ENCODE results near the gene ZNF654.

Gene ZNF654

DNA sequence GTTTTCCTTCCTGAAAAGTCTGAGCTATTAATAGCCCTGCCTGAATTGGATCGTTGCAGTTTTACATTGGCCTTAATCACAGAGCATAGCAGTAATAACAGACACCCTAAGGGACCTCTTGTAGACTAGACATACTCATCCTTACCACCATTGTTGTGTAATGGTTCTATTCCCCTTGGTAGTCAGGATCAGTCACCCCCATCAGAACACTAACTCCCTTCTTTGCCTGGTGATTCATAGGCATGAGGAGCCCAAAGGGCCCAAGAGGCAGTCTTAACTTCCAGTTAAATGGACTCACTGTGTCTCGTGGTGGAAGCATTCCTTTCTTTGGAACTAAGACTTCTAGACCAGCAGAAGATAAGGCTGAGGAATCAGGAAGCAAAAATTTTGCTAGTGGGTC, 20.5 kb upstream of the ZNF654 start:
- no peaks in the 10 kb centered on the region for H3K9me3 Mint-ChIP-seq
- H3K36me3 Mint-ChIP-seq (ENCODE audit: low read depth): no peaks in the 10 kb centered on the region
- no peak overlapping the region for H3K4me3 Mint-ChIP-seq
- peaks cover 10% of the 10 kb centered on the region for H3K4me1 Mint-ChIP-seq (ENCODE audit: low read depth)
- H3K27me3 Mint-ChIP-seq (ENCODE audit: low read depth): no peaks in the 10 kb centered on the region
- no peak overlapping the region for H3K27ac Mint-ChIP-seq

DNA sequence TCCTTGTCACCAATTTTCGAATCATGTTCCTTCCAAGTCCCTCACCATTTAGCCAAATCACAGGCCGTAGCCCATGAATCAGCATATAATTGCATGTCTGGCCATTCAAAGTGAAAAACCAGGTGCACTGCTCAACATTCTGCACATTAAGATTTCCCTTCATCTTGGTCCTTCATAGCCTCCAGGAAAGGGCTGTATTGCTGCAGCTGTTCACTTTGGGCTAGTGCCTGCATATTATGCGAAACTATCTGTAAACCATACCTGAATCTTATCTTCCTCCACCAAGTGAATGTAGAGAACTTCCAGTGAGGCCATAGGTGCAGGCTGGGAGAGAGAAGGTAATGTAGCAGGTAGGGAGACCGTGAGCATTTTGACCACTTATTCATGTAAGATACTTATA, 18.5 kb upstream of the ZNF654 start:
- Mint-ChIP-seq H3K27ac (no peak overlapping the region), H3K36me3 (ENCODE audit: low read depth) (no peaks in the 10 kb centered on the region), H3K4me1 (ENCODE audit: low read depth) (peaks cover 4% of the 10 kb centered on the region), H3K27me3 (ENCODE audit: low read depth) (no peaks in the 10 kb centered on the region), H3K9me3 (no peaks in the 10 kb centered on the region), H3K4me3 (no peak overlapping the region)

DNA sequence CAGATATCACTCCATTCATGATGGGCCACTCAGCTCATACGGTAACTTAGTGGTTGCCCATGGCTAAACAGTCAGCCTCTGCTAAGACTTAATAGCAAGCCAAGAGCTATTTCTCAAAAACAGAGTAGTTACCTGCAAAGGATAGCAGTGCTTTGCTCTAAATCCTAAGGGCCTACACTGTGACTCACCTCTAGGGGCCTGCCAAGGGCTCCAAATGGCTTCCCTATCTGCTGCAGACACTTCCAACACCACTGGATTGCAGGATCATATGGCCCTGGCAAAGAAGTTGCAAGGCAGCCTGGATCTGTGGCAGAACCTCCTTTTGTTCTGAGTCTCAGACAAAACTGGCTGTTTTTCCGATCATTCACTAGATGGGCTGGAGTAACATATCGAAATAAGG, 18.1 kb upstream of the ZNF654 start:
- Mint-ChIP-seq H3K27ac (no peak overlapping the region), H3K9me3 (no peaks in the 10 kb centered on the region), H3K27me3 (ENCODE audit: low read depth) (no peaks in the 10 kb centered on the region), H3K4me1 (ENCODE audit: low read depth) (peaks cover 4% of the 10 kb centered on the region), H3K4me3 (no peak overlapping the region), H3K36me3 (ENCODE audit: low read depth) (no peaks in the 10 kb centered on the region)

DNA sequence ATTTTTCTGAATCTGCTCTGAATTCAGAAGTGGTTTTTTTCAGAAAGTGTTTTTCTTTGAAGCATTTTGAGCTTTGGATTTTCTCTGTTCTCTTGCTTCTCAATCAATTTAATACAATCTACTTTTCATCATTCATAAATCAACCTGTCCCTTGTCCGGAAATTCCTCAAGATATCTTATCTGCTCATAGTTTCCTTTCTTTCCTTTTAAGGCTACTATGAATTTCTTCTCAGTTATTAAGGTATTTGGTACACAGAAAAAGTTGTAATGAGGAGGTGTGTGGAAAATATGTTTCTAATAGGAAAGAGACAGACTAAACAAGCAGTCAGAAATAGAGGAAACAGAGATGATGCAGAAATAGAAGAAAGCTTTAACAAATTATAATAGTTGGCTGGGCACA, 14.6 kb upstream of the ZNF654 start:
- peaks cover 5% of the 10 kb centered on the region for H3K4me1 Mint-ChIP-seq (ENCODE audit: low read depth)
- no peak overlapping the region for H3K27ac Mint-ChIP-seq
- no peaks in the 10 kb centered on the region for H3K9me3 Mint-ChIP-seq
- no peak overlapping the region for H3K4me3 Mint-ChIP-seq
- no peaks in the 10 kb centered on the region for H3K27me3 Mint-ChIP-seq (ENCODE audit: low read depth)
- H3K36me3 Mint-ChIP-seq (ENCODE audit: low read depth): no peaks in the 10 kb centered on the region

DNA sequence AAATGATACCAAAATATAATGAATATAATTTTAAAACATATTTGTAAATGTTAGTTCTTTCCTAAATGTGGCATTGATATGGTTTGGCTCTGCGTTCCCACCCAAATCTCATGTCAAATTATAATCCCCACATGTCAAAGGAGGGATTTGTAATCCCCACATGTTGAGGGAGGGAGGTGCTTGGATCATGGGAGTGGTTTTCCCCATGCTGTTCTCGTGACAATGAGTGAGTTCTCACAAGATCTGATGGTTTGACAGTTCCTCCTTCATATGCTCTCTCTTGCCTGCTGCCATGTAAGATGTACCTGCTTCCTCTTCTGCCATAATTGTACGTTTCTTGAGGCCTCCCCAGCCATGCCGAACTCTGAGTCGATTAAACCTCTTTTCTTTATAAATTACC, 12.3 kb upstream of the ZNF654 start:
- no peak overlapping the region for H3K27ac Mint-ChIP-seq
- H3K36me3 Mint-ChIP-seq (ENCODE audit: low read depth): no peaks in the 10 kb centered on the region
- H3K4me3 Mint-ChIP-seq: no peak overlapping the region
- no peaks in the 10 kb centered on the region for H3K27me3 Mint-ChIP-seq (ENCODE audit: low read depth)
- no peaks in the 10 kb centered on the region for H3K9me3 Mint-ChIP-seq
- peaks cover 7% of the 10 kb centered on the region for H3K4me1 Mint-ChIP-seq (ENCODE audit: low read depth)

DNA sequence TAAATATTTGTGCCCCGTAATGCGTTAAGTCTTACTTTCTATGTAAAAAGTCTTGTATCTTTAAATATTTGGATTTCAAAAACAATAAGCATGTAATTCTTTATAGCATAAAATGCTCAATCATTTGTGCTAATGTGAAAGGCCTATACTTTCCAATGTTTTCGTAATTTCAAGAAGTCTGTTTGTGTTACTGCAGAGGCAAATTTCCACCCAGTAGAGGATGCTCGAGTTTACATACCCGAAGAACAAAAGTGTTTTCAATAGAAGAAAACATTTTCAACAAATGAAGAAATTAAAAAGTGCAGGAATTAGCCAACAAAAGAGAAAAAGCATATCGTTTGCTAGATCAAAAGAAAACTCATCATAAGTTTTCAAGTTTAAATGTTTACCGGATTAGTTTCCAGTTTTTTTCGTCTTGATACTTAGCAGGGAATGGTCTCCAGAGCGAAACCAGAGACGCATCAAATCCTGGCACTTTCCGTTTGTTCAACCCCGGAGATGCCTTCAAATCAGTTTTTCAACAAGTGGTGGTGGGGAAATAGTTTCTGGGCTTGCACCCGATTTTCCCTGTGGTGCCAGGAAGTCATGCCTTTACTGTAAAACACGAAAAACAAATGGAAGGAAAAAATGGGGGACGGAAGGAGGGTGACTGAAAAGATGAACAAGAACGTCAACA, 1.3 kb upstream of the ZNF654 start:
- Mint-ChIP-seq H3K9me3 (no peaks in the 10 kb centered on the region), H3K27me3 (ENCODE audit: low read depth) (no peaks in the 10 kb centered on the region), H3K36me3 (ENCODE audit: low read depth) (peaks cover 33% of the 10 kb centered on the region), H3K4me1 (ENCODE audit: low read depth) (peaks cover 38% of the 10 kb centered on the region), H3K27ac (peak overlapping the region; percentile 93), H3K4me3 (peak overlapping the region; percentile 93)

DNA sequence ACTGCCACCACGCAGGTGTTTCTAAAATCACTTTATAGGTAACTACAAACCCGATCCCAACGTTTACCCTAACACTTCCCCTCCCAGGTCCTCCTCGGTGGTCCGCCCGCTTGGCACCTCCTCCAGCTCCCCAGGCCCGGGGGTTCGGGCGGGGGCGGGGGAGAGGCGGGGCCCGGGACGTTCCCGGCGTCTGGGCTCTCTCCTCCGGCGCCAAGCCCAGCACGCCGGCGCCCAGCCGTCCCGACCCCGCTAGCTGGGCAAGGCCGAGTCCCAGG, 812 bp upstream of the ZNF654 start:
- H3K27me3 Mint-ChIP-seq (ENCODE audit: low read depth): no peaks in the 10 kb centered on the region
- H3K4me3 Mint-ChIP-seq: peak overlapping the region; percentile 93
- H3K9me3 Mint-ChIP-seq: no peaks in the 10 kb centered on the region
- peak overlapping the region; percentile 97 for H3K27ac Mint-ChIP-seq
- H3K36me3 Mint-ChIP-seq (ENCODE audit: low read depth): peaks cover 33% of the 10 kb centered on the region
- H3K4me1 Mint-ChIP-seq (ENCODE audit: low read depth): peaks cover 42% of the 10 kb centered on the region

DNA sequence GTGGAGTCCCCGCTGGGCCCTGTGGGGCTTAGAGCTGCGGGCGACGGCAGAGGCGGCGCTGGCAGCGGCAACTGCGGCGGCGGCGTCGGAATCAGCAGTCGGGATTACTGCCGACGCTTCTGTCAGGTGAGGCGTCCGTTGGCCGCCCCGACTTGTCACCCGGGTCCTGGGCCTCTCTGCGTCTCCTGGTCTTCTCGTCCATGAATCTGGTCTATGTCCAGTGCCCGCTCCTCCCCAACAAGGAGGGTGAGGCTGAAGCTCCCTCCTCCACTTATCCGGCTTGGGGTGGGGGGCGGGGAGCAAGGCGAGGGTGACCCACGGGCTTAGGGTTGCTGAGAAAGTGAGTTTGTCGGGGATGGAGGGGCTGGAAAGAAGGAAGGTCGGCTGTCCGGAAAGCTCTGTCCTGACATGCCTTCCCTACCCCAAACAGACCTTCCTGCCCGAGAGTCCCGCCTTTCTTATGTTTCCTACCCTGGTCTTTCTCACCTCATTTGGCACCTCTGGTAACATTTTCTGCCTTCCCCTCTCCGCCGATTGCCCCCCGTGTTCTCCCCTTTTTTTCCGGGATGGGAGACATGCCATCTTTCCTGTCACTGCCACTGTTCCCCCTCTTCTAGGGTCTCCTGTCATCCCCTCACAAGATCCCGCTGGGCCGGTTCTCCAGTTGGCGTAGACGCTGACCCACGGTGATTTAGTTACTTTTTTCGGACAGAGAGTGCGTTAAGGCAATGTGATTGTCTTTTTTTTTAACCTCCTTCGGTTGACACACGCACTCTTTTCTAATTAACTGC, 520 bp downstream of the ZNF654 start:
- Mint-ChIP-seq H3K36me3 (ENCODE audit: low read depth) (peaks cover 30% of the 10 kb centered on the region), H3K27me3 (ENCODE audit: low read depth) (no peaks in the 10 kb centered on the region), H3K27ac (peak overlapping the region; percentile 96), H3K4me3 (peak overlapping the region; percentile 93), H3K9me3 (no peaks in the 10 kb centered on the region), H3K4me1 (ENCODE audit: low read depth) (peaks cover 44% of the 10 kb centered on the region)

DNA sequence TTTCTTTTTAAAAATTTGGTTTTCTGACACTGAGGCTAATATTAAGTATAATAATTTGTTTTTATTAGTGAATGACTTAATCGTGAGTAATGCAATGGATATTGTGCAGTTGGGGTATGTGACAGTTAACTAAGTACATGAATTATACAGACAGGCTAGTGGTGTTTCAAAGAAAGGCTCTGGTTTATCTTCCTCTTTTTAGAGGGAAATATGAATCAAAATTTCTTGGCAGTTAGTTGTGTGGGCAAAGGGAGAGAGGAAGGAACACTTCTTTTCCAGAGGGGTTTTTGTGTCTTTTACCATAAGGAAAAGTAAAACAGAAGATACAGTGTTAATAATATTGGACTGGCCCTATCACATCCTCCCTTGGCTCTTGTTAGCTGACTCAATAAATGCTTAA, 2.7 kb downstream of the ZNF654 start:
- H3K27ac Mint-ChIP-seq: no peak overlapping the region
- H3K36me3 Mint-ChIP-seq (ENCODE audit: low read depth): peaks cover 19% of the 10 kb centered on the region
- no peaks in the 10 kb centered on the region for H3K9me3 Mint-ChIP-seq
- peaks cover 34% of the 10 kb centered on the region for H3K4me1 Mint-ChIP-seq (ENCODE audit: low read depth)
- peak overlapping the region; percentile 45 for H3K4me3 Mint-ChIP-seq
- H3K27me3 Mint-ChIP-seq (ENCODE audit: low read depth): no peaks in the 10 kb centered on the region

DNA sequence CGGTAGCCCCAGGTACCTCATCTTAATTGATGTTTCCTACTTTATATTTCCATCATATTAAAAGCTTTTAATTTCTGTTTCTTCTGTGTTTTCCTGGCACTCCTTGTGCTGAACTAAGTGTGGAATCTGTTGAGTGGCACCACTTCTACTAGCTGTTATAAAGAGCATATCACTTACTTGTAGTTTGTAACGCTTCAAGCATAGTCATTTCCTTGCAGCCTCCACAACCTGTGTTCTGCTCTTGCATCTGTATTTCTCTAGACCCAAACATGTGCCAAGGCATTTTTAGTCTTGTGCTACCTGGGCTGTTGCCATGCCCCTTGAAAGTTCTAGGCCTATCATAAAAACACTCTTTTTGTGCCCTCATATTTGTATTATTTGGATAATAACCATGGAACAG, 16.0 kb downstream of the ZNF654 start:
- H3K4me3 Mint-ChIP-seq: no peak overlapping the region
- no peaks in the 10 kb centered on the region for H3K27me3 Mint-ChIP-seq (ENCODE audit: low read depth)
- peaks cover 13% of the 10 kb centered on the region for H3K9me3 Mint-ChIP-seq
- H3K4me1 Mint-ChIP-seq (ENCODE audit: low read depth): peaks cover 19% of the 10 kb centered on the region
- no peak overlapping the region for H3K27ac Mint-ChIP-seq
- peaks cover 13% of the 10 kb centered on the region for H3K36me3 Mint-ChIP-seq (ENCODE audit: low read depth)

DNA sequence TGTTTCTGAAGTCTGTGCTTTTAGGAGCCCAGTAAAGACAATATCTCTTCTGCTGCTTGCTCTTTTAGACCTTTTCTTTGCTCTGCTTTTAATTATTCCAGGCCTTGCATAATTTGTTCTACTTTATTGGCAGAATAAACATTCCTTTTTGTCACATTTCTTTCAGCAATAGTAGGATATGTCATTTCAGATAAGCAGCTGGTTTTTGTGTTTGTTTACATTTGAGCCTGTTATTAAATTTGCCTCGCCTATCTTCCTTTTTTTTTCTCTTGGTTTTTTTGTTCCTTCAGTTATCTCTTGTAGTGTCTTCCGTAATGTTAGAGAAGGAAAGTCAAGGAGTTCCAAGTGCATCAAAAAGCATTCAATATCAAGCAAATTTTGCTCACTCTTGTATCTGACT, 16.4 kb downstream of the ZNF654 start:
- H3K4me1 Mint-ChIP-seq (ENCODE audit: low read depth): peaks cover 19% of the 10 kb centered on the region
- peaks cover 10% of the 10 kb centered on the region for H3K36me3 Mint-ChIP-seq (ENCODE audit: low read depth)
- H3K27ac Mint-ChIP-seq: no peak overlapping the region
- no peak overlapping the region for H3K4me3 Mint-ChIP-seq
- peaks cover 13% of the 10 kb centered on the region for H3K9me3 Mint-ChIP-seq
- no peaks in the 10 kb centered on the region for H3K27me3 Mint-ChIP-seq (ENCODE audit: low read depth)

DNA sequence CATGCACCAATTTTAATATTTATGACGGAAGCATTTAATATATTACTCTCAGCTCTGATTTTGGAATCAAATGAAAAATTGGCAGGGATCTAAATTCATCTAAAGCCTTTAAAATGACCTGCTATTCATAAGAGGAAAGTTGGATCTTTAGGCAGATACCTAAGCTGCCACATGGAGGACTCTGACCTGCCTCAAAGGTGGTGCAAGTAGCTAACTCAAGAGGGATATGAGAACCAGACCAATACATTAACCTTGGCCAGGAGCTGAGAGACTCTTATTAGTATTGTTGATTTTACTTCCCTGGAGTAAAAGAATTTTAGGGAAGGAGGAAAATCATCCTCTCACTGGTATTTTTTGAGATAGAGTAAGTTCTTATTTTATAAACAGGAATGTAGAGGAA, 17.7 kb downstream of the ZNF654 start:
- Mint-ChIP-seq H3K27me3 (ENCODE audit: low read depth) (no peaks in the 10 kb centered on the region), H3K36me3 (ENCODE audit: low read depth) (peaks cover 11% of the 10 kb centered on the region), H3K27ac (no peak overlapping the region), H3K4me1 (ENCODE audit: low read depth) (peaks cover 21% of the 10 kb centered on the region), H3K4me3 (no peak overlapping the region), H3K9me3 (peaks cover 7% of the 10 kb centered on the region)

DNA sequence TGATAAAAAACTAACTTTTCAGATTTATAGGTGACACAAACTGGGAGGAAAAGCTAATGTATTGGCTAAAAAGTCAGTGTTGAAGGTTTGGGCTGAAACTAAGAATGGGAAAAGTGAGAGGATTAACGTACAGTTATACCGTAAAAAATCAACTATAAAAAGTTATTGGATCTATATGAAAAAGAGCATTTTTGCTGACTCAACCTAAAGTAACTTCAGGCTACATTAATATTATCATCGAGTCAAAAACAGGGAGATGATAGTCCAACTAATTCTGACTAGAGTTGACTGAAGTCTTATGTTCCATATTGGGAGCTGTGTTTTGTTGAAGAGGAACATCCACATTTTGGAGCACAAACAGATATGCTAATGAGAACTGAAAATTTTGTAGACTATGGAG, 19.9 kb downstream of the ZNF654 start:
- Mint-ChIP-seq H3K27ac (no peak overlapping the region), H3K4me3 (no peak overlapping the region), H3K36me3 (ENCODE audit: low read depth) (peaks cover 7% of the 10 kb centered on the region), H3K27me3 (ENCODE audit: low read depth) (no peaks in the 10 kb centered on the region), H3K4me1 (ENCODE audit: low read depth) (peaks cover 15% of the 10 kb centered on the region), H3K9me3 (no peaks in the 10 kb centered on the region)

DNA sequence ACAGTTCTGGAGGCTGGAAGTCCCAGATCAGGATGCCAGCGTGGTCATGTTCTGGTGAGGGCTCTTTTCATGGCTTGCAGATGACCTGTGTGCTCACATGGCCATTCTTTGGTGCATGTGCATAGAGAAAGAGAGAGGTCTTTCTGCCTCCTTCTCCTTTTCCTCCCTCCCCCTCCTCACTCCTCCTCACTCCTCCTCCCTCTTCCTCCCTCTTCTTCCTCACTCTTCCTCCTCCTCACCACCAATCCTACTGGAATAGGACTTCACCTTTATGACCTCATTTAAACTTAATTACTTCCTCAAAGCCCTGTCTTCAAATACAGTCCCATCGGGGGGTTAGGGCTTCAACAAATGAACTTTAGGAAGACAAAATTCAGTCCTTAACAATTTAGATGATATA, 23.8 kb downstream of the ZNF654 start:
- Mint-ChIP-seq H3K27ac (no peak overlapping the region), H3K9me3 (no peaks in the 10 kb centered on the region), H3K4me3 (no peak overlapping the region), H3K4me1 (ENCODE audit: low read depth) (peaks cover 8% of the 10 kb centered on the region), H3K36me3 (ENCODE audit: low read depth) (peaks cover 17% of the 10 kb centered on the region), H3K27me3 (ENCODE audit: low read depth) (no peaks in the 10 kb centered on the region)

DNA sequence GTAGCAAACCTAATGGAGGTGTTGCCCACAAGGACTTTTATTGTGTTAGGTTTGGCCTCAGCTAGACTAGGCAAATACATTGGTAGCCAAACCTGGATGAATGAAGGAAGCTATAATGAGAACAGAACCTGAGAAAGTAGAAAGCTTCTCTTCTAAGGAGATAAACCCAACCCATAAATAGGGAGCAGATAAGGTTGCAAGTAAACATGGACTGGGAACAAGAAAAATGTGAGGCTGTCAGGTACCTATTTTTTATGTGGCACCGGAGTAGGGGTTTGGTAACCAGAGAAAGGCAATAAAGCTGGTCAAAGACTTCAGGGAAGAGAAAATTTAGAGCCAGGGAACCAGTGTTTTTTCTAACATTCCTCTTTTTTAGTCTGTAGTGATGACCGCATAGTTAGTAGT, 25.0 kb downstream of the ZNF654 start:
- Mint-ChIP-seq H3K4me1 (ENCODE audit: low read depth) (peaks cover 6% of the 10 kb centered on the region), H3K27me3 (ENCODE audit: low read depth) (no peaks in the 10 kb centered on the region), H3K4me3 (no peak overlapping the region), H3K36me3 (ENCODE audit: low read depth) (peaks cover 21% of the 10 kb centered on the region), H3K9me3 (no peaks in the 10 kb centered on the region), H3K27ac (no peak overlapping the region)

All from T-helper 1 cell treated with Interleukin-12 subunit alpha and Interleukin-12 subunit beta and Interleukin-4 antibody, amounts not matched to agents 30 μg/mL and 1 μg/mL, for 36 hours (primary cell).